CD4-positive, alpha-beta memory T cell (primary cell): ENCODE measurements around the gene KCNA10. TPM values are rescaled to one million over a fixed set of nuclear protein-coding genes. Genes with fewer than 3 reads are reported as not detected.

Source experiments
- CTCF ChIA-PET: fragments of 350-600 bp; sonication (Branson Sonifier 250); formaldehyde crosslinking; loops from one replicate; lab custom pipeline; 2021; ENCODE audit warnings: inconsistent platforms; ENCODE audit not compliant: partially characterized antibody; lab: Charles Lee
- POLR2A ChIA-PET: fragments of 350-600 bp; sonication (Branson Sonifier 250); formaldehyde crosslinking; loops from one replicate; lab custom pipeline; 2021; ENCODE audit not compliant: partially characterized antibody; lab: Charles Lee
- DNase-seq, 5 donors: peaks; one replicate each; pipeline versions ENCODE4 v3.0.0 to v3.0.0-alpha.2; 2020 to 2022; ENCODE audit warnings: mixed read lengths in 1 of 5
- H3K27ac ChIP-seq: one replicate; pipeline ENCODE4 v1.7.0; 2013; ENCODE audit warnings: low read depth, low read length
- H3K27me3 ChIP-seq: 2 replicates; pipeline ENCODE4 v1.7.0; 2013; ENCODE audit warnings: mild to moderate bottlenecking, low read length, moderate library complexity; ENCODE audit not compliant: insufficient read depth
- H3K36me3 ChIP-seq: 2 replicates; pipeline ENCODE4 v1.7.0; 2013; ENCODE audit warnings: mild to moderate bottlenecking, low read length, moderate library complexity; ENCODE audit not compliant: insufficient read depth
- H3K4me1 ChIP-seq: 2 replicates; pipeline ENCODE4 v1.7.0; 2013; ENCODE audit warnings: mild to moderate bottlenecking, low read length, moderate library complexity; ENCODE audit not compliant: insufficient read depth
- H3K4me3 ChIP-seq, 2 donors: one replicate each; pipeline ENCODE4 v1.7.0; 2013; ENCODE audit warnings: low read length in 2 of 2, mild to moderate bottlenecking in 1 of 2
- H3K9me3 ChIP-seq, 2 donors: one replicate each; pipeline ENCODE4 v1.7.0; 2013; ENCODE audit warnings: low read length in 2 of 2, control low read depth in 1 of 2; ENCODE audit not compliant: control insufficient read depth in 1 of 2
- H3K27ac Mint-ChIP-seq, 7 donors: one replicate each; pipeline ENCODE4 v1.8.0; 2020 to 2021; ENCODE audit warnings: mixed read lengths in 7 of 7, mild to moderate bottlenecking in 6 of 7, inconsistent platforms in 3 of 7, moderate library complexity in 3 of 7
- H3K27me3 Mint-ChIP-seq, 2 donors: one replicate each; pipeline ENCODE4 v1.8.0; 2020 to 2021; ENCODE audit warnings: mixed read lengths in 2 of 2
- H3K36me3 Mint-ChIP-seq, 2 donors: one replicate each; pipeline ENCODE4 v1.8.0; 2020 to 2021; ENCODE audit warnings: mixed read lengths in 2 of 2, inconsistent platforms in 1 of 2, mild to moderate bottlenecking in 1 of 2
- H3K4me1 Mint-ChIP-seq, 4 donors: one replicate each; pipeline ENCODE4 v1.8.0; 2020 to 2021; ENCODE audit warnings: mixed read lengths in 4 of 4, mild to moderate bottlenecking in 1 of 4
- H3K4me3 Mint-ChIP-seq, 8 donors: one replicate each; pipeline ENCODE4 v1.8.0; 2020 to 2021; ENCODE audit warnings: mixed read lengths in 8 of 8, mild to moderate bottlenecking in 7 of 8, moderate library complexity in 6 of 8, inconsistent platforms in 3 of 8
- H3K9me3 Mint-ChIP-seq, 8 donors: one replicate each; pipeline ENCODE4 v1.8.0; 2020 to 2021; ENCODE audit warnings: mixed read lengths in 8 of 8, mild to moderate bottlenecking in 5 of 8, inconsistent platforms in 3 of 8, moderate library complexity in 1 of 8
- intact Hi-C: fragments of 100-400 bp; cut with micrococcal nuclease; formaldehyde crosslinking; loops from one replicate; pipeline ENCODE4 v1.15.1; 2023
- polyA plus RNA-seq, 2 donors: library from polyadenylated mRNA; unstranded; fragments of 300-500 nt; fragmentation: Illumina TruSeq; gene quantifications; one replicate each; pipeline ENCODE4 v1.2.3, GENCODE V29; 2021
- total RNA-seq, 2 experiments: library from RNA; stranded (reverse); gene quantifications; one replicate each; pipeline ENCODE4 v1.2.3, GENCODE V29; 2021

Gene KCNA10
- total and polyA plus RNA-seq, 4 experiments from 2014 or later: not detected

DNA sequence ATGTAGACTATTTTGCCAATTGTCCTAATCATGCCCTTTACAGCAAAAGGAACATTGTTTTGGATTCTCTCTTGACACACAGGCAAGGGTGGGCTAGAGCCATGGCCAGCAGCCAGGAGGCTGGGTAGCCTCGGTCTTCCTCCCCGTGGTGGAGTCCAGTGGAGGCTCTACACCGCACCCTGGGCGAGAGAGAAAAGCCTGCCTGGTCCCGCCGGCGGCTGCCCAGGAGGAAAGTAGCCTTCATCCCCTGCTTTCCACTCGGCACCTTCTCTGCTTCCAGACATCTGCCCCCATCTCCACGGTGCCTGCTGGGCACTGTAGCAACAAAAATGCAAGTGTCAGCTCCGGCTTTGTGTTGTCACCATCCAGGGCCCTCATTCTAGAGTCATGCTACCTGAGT, 46.4 kb downstream of the KCNA10 start:
- POLR2A ChIA-PET: no interaction called here
- no peaks in the 10 kb centered on the region for H3K9me3 Mint-ChIP-seq
- no peaks in the 10 kb centered on the region for H3K4me1 Mint-ChIP-seq
- Histone ChIP-seq H3K9me3 (no peaks in the 10 kb centered on the region), H3K4me1 (no peaks in the 10 kb centered on the region), H3K27ac (no peak overlapping the region), H3K36me3 (no peaks in the 10 kb centered on the region), H3K27me3 (peaks cover 3% of the 10 kb centered on the region), H3K4me3 (no peak overlapping the region)
- no peaks in the 10 kb centered on the region for H3K36me3 Mint-ChIP-seq
- intact Hi-C loops: no loop called here
- CTCF ChIA-PET: no interaction called here
- peaks cover 6 to 8% of the 10 kb centered on the region in 2 donors for H3K27me3 Mint-ChIP-seq
- no peak overlapping the region for H3K27ac Mint-ChIP-seq
- DNase-seq: no peak
- H3K4me3 Mint-ChIP-seq: no peak overlapping the region

DNA sequence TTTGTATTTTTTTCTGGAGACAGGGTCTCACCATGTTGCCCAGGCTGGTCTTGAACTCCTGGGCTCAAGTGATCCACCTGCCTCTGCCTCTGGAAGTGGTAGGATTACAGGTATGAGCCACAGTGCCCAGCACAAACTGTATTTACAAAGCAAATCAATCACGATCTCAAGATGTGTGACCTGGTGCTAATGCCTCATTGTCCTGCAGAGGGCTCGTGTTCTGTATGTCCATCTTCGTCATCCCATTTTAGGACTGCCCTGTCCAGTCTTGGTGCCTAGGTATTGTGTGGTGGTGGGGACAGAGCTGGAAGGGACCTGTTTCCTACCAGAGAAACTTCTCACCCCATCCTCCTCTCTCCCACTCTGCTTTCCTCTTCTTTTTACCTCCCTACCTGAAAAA, 47.8 kb downstream of the KCNA10 start:
- H3K36me3 ChIP-seq: no peaks in the 10 kb centered on the region
- H3K4me3 ChIP-seq: no peak overlapping the region
- H3K4me1 ChIP-seq: no peaks in the 10 kb centered on the region
- no peaks in the 10 kb centered on the region for H3K9me3 Mint-ChIP-seq
- intact Hi-C loops: no loop called here
- H3K27me3 ChIP-seq: peaks cover 3% of the 10 kb centered on the region
- H3K27ac ChIP-seq: no peak overlapping the region
- H3K27ac Mint-ChIP-seq: no peak overlapping the region
- no peaks in the 10 kb centered on the region for H3K9me3 ChIP-seq
- no peak overlapping the region for H3K4me3 Mint-ChIP-seq
- H3K4me1 Mint-ChIP-seq: no peaks in the 10 kb centered on the region
- H3K36me3 Mint-ChIP-seq: no peaks in the 10 kb centered on the region
- POLR2A ChIA-PET: no interaction called here
- DNase-seq: no peak
- CTCF ChIA-PET: no interaction called here
- H3K27me3 Mint-ChIP-seq: peaks cover 4 to 6% of the 10 kb centered on the region in 2 donors

Other genes starting within 250 kb of the KCNA10 start
- gene RBM15, start 179.8 kb downstream of the KCNA10 start, total RNA-seq: 10 to 100 TPM; 47.7 to 51.4 TPM
- gene RBM15, start 179.8 kb downstream of the KCNA10 start, polyA plus RNA-seq: 10 to 100 TPM in 1 of 2 donors, 1 to 10 TPM in 1; 6.8 to 10.8 TPM
- gene SLC16A4, start 128.1 kb downstream of the KCNA10 start, total RNA-seq: under 1 TPM; 0.39 to 0.90 TPM
- under 1 TPM; 0.29 to 0.73 TPM for gene SLC16A4, start 128.1 kb downstream of the KCNA10 start, polyA plus RNA-seq
- 10 to 100 TPM; 64.5 to 69.6 TPM for gene LAMTOR5, start 111.5 kb downstream of the KCNA10 start, total RNA-seq
- 100 to 1,000 TPM; 264 to 325 TPM for gene LAMTOR5, start 111.5 kb downstream of the KCNA10 start, polyA plus RNA-seq
- gene PROK1, start 68.0 kb downstream of the KCNA10 start, total RNA-seq: not detected
- not detected for gene PROK1, start 68.0 kb downstream of the KCNA10 start, polyA plus RNA-seq
- gene KCNA2, start 87.2 kb upstream of the KCNA10 start, total RNA-seq: 1 to 10 TPM; 1.2 to 2.2 TPM
- gene KCNA2, start 87.2 kb upstream of the KCNA10 start, polyA plus RNA-seq: 1 to 10 TPM in 1 of 2 donors, under 1 TPM in 1; 0.26 to 1.0 TPM
- 100 to 1,000 TPM; 124 TPM for gene KCNA3, start 155.8 kb upstream of the KCNA10 start, total RNA-seq
- 10 to 100 TPM; 88.7 to 96.3 TPM for gene KCNA3, start 155.8 kb upstream of the KCNA10 start, polyA plus RNA-seq